ENCODE results near the gene ARHGAP26.

ARHGAP26 gene

GRCh38 chr5:142852416-142853198 is 82.4 kb downstream of the ARHGAP26 start:
- no peak for DNase-seq

GRCh38 chr5:142853682-142854081 is 83.5 kb downstream of the ARHGAP26 start:
- DNase-seq = no peak

DNA sequence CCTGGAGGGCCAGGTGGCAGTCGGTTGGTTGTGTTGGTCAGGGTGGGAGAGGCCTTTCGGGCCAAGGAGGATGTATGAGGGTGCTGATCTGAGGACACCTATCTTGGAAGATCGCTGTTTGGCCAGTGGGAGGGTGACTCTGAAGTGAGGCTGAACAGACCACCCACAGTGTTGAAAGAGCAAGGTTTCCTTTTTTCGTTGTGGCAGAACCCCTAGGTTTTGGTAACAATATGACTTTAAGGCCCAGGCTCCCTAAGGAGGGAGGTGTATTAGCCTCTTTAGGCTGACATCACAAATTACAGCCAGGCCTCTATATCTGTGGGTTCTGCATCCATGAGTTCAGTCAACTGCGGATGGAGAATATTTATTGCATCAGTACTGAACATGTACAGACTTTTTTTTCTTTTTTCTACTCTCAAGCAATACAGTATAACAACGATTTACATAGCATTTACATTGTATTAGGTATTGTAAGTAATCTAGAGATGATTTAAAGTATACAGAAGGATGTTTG is 86.1 kb downstream of the ARHGAP26 start:
- DNase-seq = no peak

DNA sequence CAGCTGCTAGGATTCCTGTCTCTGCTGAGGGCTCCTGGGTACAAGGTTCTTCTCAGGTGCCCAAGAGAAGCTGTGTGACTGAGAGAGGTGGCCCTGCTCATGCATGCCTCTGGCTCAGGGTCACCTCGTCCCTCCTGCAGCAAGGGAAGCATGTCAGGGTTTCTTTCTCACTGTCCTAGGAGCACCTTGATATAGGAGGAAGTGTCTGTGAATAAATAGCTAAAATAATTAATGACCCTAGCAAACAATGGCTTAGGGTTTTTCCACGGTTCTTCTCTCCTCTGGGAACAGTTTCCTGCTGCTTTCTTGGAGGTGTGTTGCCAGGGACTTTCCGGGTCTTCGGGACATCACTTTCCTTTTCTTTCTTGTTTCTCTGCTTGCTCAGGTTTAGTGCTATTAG is 87.2 kb downstream of the ARHGAP26 start:
- no peak for DNase-seq

- DNase-seq = no peak
Measured at GRCh38 chr5:142859037-142859436, 88.9 kb downstream of the ARHGAP26 start.

GRCh38 chr5:142860270-142860669 is 90.1 kb downstream of the ARHGAP26 start:
- no peak for DNase-seq

- DNase-seq = no peak
Measured at GRCh38 chr5:142861011-142861410, 90.8 kb downstream of the ARHGAP26 start.

GRCh38 chr5:142862594-142862993 is 92.4 kb downstream of the ARHGAP26 start:
- no peak for DNase-seq

DNA sequence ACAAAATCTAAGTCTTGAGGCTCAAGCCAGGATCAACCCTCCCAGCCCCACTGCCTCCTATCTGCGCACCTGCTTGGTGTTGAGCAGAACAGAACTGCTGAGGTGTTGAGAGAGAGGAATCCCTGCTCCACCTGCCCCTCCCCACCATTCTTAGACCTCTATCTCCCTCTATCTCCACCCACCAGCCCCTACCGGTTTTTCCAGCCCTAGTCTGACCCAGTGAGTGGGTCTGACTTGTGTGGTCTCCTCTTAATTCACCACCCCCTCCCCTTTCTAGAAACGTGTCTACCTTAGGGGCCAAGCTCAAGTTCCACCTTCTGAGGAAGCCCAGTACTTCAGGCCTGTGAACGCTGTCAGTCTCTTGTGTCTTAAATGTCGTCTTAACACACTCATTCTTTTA is 93.7 kb downstream of the ARHGAP26 start:
- DNase-seq = no peak

- DNase-seq = no peak
Measured at GRCh38 chr5:142864290-142865260, 94.4 kb downstream of the ARHGAP26 start.

- DNase-seq = no peak
Measured at GRCh38 chr5:142865631-142866030, 95.5 kb downstream of the ARHGAP26 start.

DNA sequence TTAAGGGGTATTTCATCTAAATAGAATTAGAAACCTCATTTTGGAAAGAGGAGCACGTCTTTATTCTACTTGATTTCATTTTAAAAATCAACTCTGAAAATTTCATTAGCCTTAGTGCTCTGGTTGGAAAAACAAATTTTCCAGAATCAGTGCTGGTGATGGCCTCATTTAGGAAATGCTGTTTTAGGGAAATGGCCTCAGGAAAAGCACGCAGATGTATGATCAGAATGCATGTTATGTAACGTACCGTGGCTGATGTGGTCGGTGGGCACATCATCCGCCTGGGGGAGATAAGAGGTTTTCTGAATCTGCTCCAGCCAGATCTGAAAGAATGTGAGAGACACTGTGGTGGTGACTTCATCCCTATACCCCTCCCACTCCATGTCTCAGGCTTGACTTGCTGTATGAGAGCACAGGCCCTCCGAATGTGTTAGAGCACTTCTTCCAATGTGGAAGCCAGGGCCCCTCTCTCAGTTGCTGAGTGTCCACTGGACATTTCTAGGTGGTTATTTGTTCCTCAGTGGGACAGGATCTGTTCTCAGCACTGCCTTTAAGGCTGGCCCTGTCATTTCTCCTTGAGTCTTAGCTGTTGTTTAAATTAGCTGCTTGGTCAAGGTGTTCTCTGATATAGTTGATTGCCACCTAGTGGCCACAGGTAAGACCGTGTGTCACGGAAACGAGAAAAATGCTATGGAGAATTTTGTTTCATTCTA is 96.5 kb downstream of the ARHGAP26 start:
- DNase-seq = peak; percentile 78

DNA sequence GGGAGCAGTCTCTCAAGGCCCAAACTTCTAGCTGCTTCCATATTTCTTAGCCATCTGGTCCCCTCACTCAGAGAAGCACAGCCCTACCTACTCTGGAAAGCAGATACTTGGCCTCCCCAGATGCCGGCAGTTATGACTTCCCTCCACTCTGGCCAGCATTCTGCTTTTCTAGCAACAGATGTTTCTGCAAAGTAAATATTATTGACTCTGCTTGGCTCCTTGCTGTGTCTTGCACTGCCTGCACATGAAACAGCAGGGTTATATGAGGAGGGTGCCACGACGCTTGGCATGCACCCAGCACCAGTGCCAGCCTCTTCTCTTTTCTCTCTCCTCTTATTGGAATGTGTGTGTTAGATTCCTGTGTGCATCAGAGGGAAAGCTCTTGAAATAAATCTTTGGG is 99.7 kb downstream of the ARHGAP26 start:
- DNase-seq = peak; percentile 50

- no peak for DNase-seq
Measured at GRCh38 chr5:142870532-142871362, 100.6 kb downstream of the ARHGAP26 start.

GRCh38 chr5:142871363-142872193 is 101.4 kb downstream of the ARHGAP26 start:
- DNase-seq = no peak

DNA sequence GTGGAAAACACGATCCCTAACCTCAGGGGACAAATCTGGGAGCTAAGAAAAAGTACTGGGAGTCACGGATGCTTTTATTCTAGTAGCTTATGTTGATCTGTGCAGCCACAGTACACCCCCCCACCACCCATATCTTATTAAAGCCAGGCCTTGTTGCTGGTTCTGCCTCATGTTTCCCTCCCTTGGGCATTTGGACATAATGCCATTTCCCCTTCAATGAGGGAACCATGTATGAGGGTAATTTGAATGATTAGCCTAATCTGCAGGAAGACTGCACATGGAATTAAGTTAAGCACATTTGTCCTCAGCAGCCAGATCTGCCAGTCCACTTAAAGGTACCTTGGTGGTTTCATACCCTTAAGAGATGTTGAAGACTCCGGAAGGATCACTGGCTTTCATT is 102.0 kb downstream of the ARHGAP26 start:
- DNase-seq = no peak

DNA sequence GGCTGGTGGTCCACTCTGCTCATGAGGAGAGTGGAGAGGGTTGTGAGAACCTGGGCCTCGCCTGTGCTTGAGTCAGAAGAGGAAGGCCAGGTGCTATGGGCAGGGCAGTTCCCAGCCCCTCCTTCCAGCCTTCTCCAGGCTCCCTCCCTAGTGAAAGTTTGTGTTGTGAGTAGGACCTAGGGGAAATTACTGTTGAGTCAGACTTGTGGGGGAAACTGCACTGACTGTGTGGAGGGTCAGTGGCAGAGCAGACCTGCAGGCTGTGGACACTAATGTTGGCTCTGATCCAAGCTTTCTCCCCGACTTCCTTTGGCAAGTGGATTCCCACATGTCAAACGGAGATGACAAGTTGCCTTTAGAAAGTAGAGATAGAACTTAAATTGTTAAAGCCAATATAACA is 102.6 kb downstream of the ARHGAP26 start:
- DNase-seq = no peak

DNA sequence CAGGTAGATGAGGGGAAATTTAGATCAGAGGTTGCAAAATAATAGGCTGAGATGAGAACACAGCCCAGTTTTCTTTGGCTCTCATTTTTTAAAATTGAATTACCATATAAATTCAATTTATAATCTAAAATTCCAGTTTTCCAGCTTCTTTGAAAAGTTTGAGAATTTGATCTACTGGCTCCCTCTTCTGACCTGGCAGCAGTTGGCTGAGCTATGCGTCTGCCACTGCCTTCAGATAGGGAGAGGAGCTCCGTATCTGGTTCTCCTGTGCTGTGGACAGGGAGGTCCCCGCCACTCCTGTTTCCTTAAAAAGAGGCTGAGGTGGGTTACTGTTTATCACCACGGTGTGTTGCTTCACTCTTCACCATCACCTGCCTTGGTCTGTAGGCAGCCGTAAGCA is 103.7 kb downstream of the ARHGAP26 start:
- no peak for DNase-seq

DNA sequence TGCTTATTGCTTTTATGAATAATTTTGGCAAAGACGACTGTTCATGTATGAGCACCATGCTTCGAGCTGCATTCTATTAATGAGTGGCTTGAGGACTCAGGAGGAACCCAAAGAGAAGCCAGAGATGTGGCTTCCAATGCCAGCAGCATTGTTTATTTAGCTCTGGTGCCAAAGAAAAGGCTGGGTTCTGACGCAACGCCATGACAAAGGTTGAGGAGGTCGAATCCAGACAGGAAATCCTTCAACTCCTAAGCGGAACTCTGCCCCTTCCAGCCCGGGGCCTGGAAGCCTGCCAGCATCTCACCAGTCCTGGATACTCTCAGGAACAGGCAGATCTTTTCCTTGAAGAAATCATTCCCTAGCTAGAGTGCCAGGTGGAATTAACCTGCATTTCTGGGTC is 104.4 kb downstream of the ARHGAP26 start:
- DNase-seq = no peak

DNA sequence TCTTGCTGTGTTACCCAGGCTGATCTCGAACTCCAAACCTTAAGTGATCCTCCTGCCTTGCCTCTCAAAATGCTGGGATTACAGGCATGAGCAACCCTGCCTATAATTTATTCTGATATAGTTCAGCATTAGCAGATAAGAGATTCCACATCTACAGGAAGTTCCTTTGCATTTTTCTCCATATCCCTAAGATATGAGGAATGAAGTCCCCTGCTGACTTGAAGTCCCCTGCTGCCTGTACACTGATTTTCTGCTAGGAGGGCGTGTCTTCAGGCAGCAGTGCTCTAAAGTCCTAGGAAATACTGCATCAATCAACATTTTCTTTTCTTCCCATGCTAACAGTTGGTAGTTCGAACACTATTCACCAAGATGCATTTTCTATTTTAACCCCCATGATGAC is 105.8 kb downstream of the ARHGAP26 start:
- no peak for DNase-seq

- no peak for DNase-seq
Measured at GRCh38 chr5:142876817-142877216, 106.6 kb downstream of the ARHGAP26 start.

Measured in eye (tissue), 1 donor.